Type B pancreatic cell (in vitro differentiated cells): ENCODE results near the gene FMC1. TPM values are rescaled to one million over a fixed set of nuclear protein-coding genes. Genes with fewer than 3 reads are reported as not detected.

Experiments used
- DNase-seq: peaks from one replicate; pipeline ENCODE4 v3.0.0; 2021; ENCODE audit warnings: mixed read lengths; ENCODE audit not compliant: unreplicated experiment; ENCODE audit errors: extremely low spot score
- H3K27ac Mint-ChIP-seq: 2 replicates; pipeline ENCODE4 v1.8.0; 2021; ENCODE audit warnings: mild to moderate bottlenecking, mixed read lengths
- H3K27me3 Mint-ChIP-seq: 2 replicates; pipeline ENCODE4 v1.8.0; 2021; ENCODE audit warnings: mixed read lengths
- H3K36me3 Mint-ChIP-seq: 2 replicates; pipeline ENCODE4 v1.8.0; 2021; ENCODE audit warnings: mixed read lengths
- H3K4me1 Mint-ChIP-seq: one replicate; pipeline ENCODE4 v1.8.0; 2021; ENCODE audit warnings: mixed read lengths; ENCODE audit not compliant: unreplicated experiment
- H3K4me3 Mint-ChIP-seq: 2 replicates; pipeline ENCODE4 v1.8.0; 2021; ENCODE audit warnings: mild to moderate bottlenecking, mixed read lengths
- H3K9me3 Mint-ChIP-seq: 2 replicates; pipeline ENCODE4 v1.8.0; 2021; ENCODE audit warnings: mixed read lengths
- CTCF ChIP-seq: fragments of 200-600 bp; sonication (generic); conservative IDR thresholded peaks from 2 replicates; pipeline ENCODE4 v1.5.0; 2021; ENCODE audit warnings: antibody characterized with exemption, mild to moderate bottlenecking
- total RNA-seq: library from RNA; stranded (reverse); gene quantifications from 2 replicates; pipeline ENCODE4 v1.2.1, GENCODE V29; 2021; ENCODE audit warnings: low replicate concordance

FMC1 gene
- total RNA-seq, 1 donor from 2014 or later = 15.2 TPM

DNA sequence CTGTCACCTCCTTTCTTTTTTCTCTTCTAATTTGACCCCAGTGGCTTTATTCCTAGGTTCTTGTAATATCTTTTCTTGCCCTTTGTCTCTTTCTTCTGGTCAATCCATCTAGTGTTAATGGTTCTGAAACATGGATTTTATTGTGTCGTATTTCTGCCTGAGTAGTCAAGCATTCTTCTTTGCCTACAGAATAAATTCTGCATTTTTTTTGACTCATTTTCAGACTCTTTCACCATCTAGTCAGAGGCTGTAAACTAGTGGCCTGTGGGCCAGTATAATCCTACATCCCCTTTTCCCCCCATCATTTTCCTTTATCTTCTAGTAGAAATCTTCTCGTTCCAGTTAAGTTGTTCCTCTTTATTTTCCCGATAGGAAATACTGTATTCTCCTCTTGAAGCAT lies 48.0 kb downstream of the FMC1 start:
- Mint-ChIP-seq H3K27me3 (no peaks in the 10 kb centered on the region), H3K36me3 (peaks cover 36% of the 10 kb centered on the region), H3K4me3 (no peak overlapping the region), H3K9me3 (no peaks in the 10 kb centered on the region), H3K27ac (no peak overlapping the region), H3K4me1 (no peaks in the 10 kb centered on the region)
- TF ChIP-seq CTCF = no peak
- no peak for DNase-seq

DNA sequence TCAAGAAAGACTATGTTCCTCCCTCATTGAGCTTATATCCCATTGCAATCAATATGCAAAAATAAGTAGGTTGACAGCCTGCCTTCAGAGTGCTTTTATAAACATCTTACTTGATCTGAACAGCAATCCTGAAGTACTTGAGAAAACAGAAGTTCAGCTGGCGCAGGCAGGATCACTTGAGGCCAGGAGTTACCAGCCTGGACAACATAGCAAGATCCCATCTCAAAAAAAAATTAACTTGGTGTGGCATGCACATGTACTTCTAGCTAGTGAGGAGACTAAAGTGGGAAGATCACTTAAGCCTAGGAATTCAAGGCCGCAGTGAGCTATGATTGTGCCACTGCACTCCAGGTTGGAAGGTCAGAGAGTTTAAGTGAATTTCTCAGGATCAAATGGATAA lies 48.6 kb downstream of the FMC1 start:
- Mint-ChIP-seq H3K4me3 (no peak overlapping the region), H3K4me1 (no peaks in the 10 kb centered on the region), H3K36me3 (peaks cover 39% of the 10 kb centered on the region), H3K9me3 (no peaks in the 10 kb centered on the region), H3K27ac (no peak overlapping the region), H3K27me3 (no peaks in the 10 kb centered on the region)
- DNase-seq = no peak
- no peak for TF ChIP-seq CTCF

GRCh38 chr7:139393621-139394211 lies 52.6 kb downstream of the FMC1 start:
- H3K4me1 Mint-ChIP-seq = no peaks in the 10 kb centered on the region
- H3K4me3 Mint-ChIP-seq = no peak overlapping the region
- no peak for TF ChIP-seq CTCF
- H3K27me3 Mint-ChIP-seq = no peaks in the 10 kb centered on the region
- peaks cover 41% of the 10 kb centered on the region for H3K36me3 Mint-ChIP-seq
- no peak for DNase-seq
- H3K9me3 Mint-ChIP-seq = no peaks in the 10 kb centered on the region
- H3K27ac Mint-ChIP-seq = no peak overlapping the region

DNA sequence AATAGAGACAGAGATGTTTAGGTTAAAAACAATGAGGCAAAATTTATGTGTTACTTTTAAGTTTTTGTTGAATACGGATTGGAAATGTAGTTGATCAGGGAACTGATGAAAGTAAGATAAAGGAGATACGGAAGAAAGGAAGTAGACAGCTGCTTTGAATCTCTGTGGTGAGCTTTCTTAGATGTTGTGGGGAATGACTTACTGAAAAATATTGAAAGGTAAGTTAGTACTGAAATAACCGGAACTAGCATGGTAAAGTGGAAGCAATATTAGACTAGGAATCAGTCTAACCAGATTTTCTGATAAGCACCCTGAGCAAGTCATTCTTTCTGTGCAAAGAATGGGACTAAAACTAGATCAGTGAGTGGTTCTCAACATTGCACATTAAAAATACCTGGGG lies 53.4 kb downstream of the FMC1 start:
- Mint-ChIP-seq H3K4me1 (no peaks in the 10 kb centered on the region), H3K27me3 (no peaks in the 10 kb centered on the region), H3K36me3 (peaks cover 41% of the 10 kb centered on the region), H3K4me3 (no peak overlapping the region), H3K27ac (no peak overlapping the region), H3K9me3 (no peaks in the 10 kb centered on the region)
- no peak for TF ChIP-seq CTCF
- DNase-seq = no peak

Other genes starting within 250 kb of the FMC1 start
- 20.7 and 30.5 TPM in 2 replicates for gene ZC3HAV1, start 231.6 kb upstream of the FMC1 start, total RNA-seq
- gene UBN2, start 110.1 kb upstream of the FMC1 start, total RNA-seq = 26.3 and 31.7 TPM in 2 replicates
- 83.5 and 90.0 TPM in 2 replicates for gene LUC7L2, start 18.6 kb downstream of the FMC1 start, total RNA-seq
- gene KLRG2, start 142.3 kb downstream of the FMC1 start, total RNA-seq = 4.7 and 14.0 TPM in 2 replicates
- gene CLEC2L, start 182.3 kb downstream of the FMC1 start, total RNA-seq = 0.21 and 0.34 TPM in 2 replicates